Activated CD4-positive, alpha-beta T cell treated with anti-CD3 and anti-CD28 coated beads, Interleukin-2, amount 50 U/mL, for 24 hours (primary cell): Measurements from ENCODE around the gene SRPK1.

Experiments
- DNase-seq, 2 donors: peaks; one replicate each; pipeline ENCODE4 v3.0.0-alpha.2; 2020; ENCODE audit warnings: low read depth in 1 of 2, low spot score in 1 of 2

The SRPK1 gene

GRCh38 chr6:35903679-35904078 lies 17.2 kb downstream of the SRPK1 start:
- DNase-seq: no peak

GRCh38 chr6:35900448-35900847 lies 20.4 kb downstream of the SRPK1 start:
- no peak for DNase-seq

GRCh38 chr6:35898003-35898402 lies 22.9 kb downstream of the SRPK1 start:
- DNase-seq: no peak

- DNase-seq: no peak
Measured at GRCh38 chr6:35897486-35897885, 23.4 kb downstream of the SRPK1 start.

GRCh38 chr6:35897036-35897435 lies 23.9 kb downstream of the SRPK1 start:
- DNase-seq: no peak

GRCh38 chr6:35896228-35896627 lies 24.7 kb downstream of the SRPK1 start:
- DNase-seq: no peak

- no peak for DNase-seq
Measured at GRCh38 chr6:35895560-35895959, 25.3 kb downstream of the SRPK1 start.

- no peak for DNase-seq
Measured at GRCh38 chr6:35894776-35895175, 26.1 kb downstream of the SRPK1 start.

- no peak for DNase-seq
Measured at GRCh38 chr6:35893246-35893645, 27.7 kb downstream of the SRPK1 start.

- DNase-seq: no peak
Measured at GRCh38 chr6:35892482-35892881, 28.4 kb downstream of the SRPK1 start.

GRCh38 chr6:35879151-35879550 lies 41.7 kb downstream of the SRPK1 start:
- DNase-seq: no peak

- DNase-seq: no peak
Measured at GRCh38 chr6:35876902-35877301, 44.0 kb downstream of the SRPK1 start.

GRCh38 chr6:35874730-35875129 lies 46.2 kb downstream of the SRPK1 start:
- no peak for DNase-seq

- no peak for DNase-seq
Measured at GRCh38 chr6:35859367-35859766, 61.5 kb downstream of the SRPK1 start.

- no peak for DNase-seq
Measured at GRCh38 chr6:35857853-35858252, 63.0 kb downstream of the SRPK1 start.

GRCh38 chr6:35856250-35856649 lies 64.6 kb downstream of the SRPK1 start:
- no peak for DNase-seq

- DNase-seq: no peak
Measured at GRCh38 chr6:35852994-35853393, 67.9 kb downstream of the SRPK1 start.

- no peak for DNase-seq
Measured at GRCh38 chr6:35850208-35850607, 70.7 kb downstream of the SRPK1 start.

- DNase-seq: no peak
Measured at GRCh38 chr6:35844290-35844689, 76.6 kb downstream of the SRPK1 start.

GRCh38 chr6:35842381-35842780 lies 78.5 kb downstream of the SRPK1 start:
- no peak for DNase-seq

GRCh38 chr6:35839019-35839418 lies 81.9 kb downstream of the SRPK1 start:
- DNase-seq: no peak

- DNase-seq: no peak
Measured at GRCh38 chr6:35833536-35833935, 87.4 kb downstream of the SRPK1 start.

- DNase-seq: no peak
Measured at GRCh38 chr6:35831257-35832007, 89.5 kb downstream of the SRPK1 start.
